Endodermal cell (in vitro differentiated cells): ENCODE data around the gene GPC3. TPM values are rescaled to one million over a fixed set of nuclear protein-coding genes. Genes with fewer than 3 reads are reported as not detected.
A peak's percentile ranks its signal among the peaks of the same experiment; 100 is the strongest.

Experiments
- DNase-seq: peaks from one replicate; pipeline ENCODE4 v3.0.0-alpha.2; 2017
- H3K27ac ChIP-seq: 2 replicates; pipeline ENCODE4 v1.5.1; 2013; ENCODE audit warnings: mild to moderate bottlenecking, low read depth, low read length, moderate library complexity
- H3K27me3 ChIP-seq: 2 replicates; pipeline ENCODE4 v1.6.1; 2013; ENCODE audit warnings: mild to moderate bottlenecking, low read length, moderate library complexity; ENCODE audit not compliant: insufficient read depth, control insufficient read depth, poor library complexity, severe bottlenecking
- H3K36me3 ChIP-seq: 2 replicates; pipeline ENCODE4 v1.7.0; 2013; ENCODE audit warnings: mild to moderate bottlenecking, low read length, moderate library complexity; ENCODE audit not compliant: control insufficient read depth, insufficient read depth
- H3K4me1 ChIP-seq: one replicate; pipeline ENCODE4 v1.7.0; 2013; ENCODE audit warnings: low read length; ENCODE audit not compliant: control insufficient read depth, insufficient read depth
- H3K4me3 ChIP-seq: 2 replicates; pipeline ENCODE4 v1.5.1; 2013; ENCODE audit warnings: mild to moderate bottlenecking, low read length, moderate library complexity
- H3K9ac ChIP-seq: 2 replicates; pipeline ENCODE4 v1.6.1; 2013; ENCODE audit warnings: mild to moderate bottlenecking, low read length, moderate library complexity; ENCODE audit not compliant: poor library complexity, severe bottlenecking; ENCODE audit errors: extremely low read depth
- H3K9me3 ChIP-seq: 2 replicates; pipeline ENCODE4 v1.6.1; 2013; ENCODE audit warnings: mild to moderate bottlenecking, low read length, moderate library complexity; ENCODE audit not compliant: control insufficient read depth
- H3K27ac Mint-ChIP-seq: 2 replicates; pipeline ENCODE4 v1.8.0; 2020; ENCODE audit warnings: mixed read lengths
- H3K27me3 Mint-ChIP-seq: 2 replicates; pipeline ENCODE4 v1.8.0; 2021; ENCODE audit warnings: mild to moderate bottlenecking, mixed read lengths; ENCODE audit not compliant: insufficient read depth
- H3K36me3 Mint-ChIP-seq: 2 replicates; pipeline ENCODE4 v1.8.0; 2020; ENCODE audit warnings: low read depth, mixed read lengths
- H3K4me1 Mint-ChIP-seq: 2 replicates; pipeline ENCODE4 v1.8.0; 2020; ENCODE audit warnings: mixed read lengths
- H3K4me3 Mint-ChIP-seq: 2 replicates; pipeline ENCODE4 v1.8.0; 2020; ENCODE audit warnings: mild to moderate bottlenecking, moderate library complexity, mixed read lengths
- H3K9me3 Mint-ChIP-seq: 2 replicates; pipeline ENCODE4 v1.8.0; 2020; ENCODE audit warnings: mild to moderate bottlenecking, mixed read lengths
- WGBS, 2 experiments: methylation state at CpG; one replicate each; pipeline versions ENCODE4 v1.1.5 to v1.1.7; 2013; ENCODE audit warnings: missing lambda C conversion rate in 2 of 2, mixed read lengths in 1 of 2; ENCODE audit not compliant: insufficient coverage in 1 of 2, insufficient read length in 1 of 2; 5-methylcytosine and 5-hydroxymethylcytosine counted together
- total RNA-seq, 2 donors: library from RNA; stranded (reverse); fragmentation: NEBNext Ultra II Directional in 1 of 2; extraction: Animal tissue kit (Norgen Biotek cat#: 25700) in 1 of 2; gene quantifications; 2 replicates in 1 of 2; 3 replicates in 1 of 2; pipeline ENCODE4 v1.2.1, GENCODE V29; 2021
- TF ChIP-seq, protein P1 (sequence below): fragments of 200-600 bp; sonication (generic); conservative IDR thresholded peaks from 2 replicates; pipeline ENCODE4 v1.5.0; 2021; ENCODE audit warnings: antibody characterized with exemption, mild to moderate bottlenecking

The GPC3 gene
- total RNA-seq, 2 donors from 2014 or later: 39.5 to 125 TPM

DNA sequence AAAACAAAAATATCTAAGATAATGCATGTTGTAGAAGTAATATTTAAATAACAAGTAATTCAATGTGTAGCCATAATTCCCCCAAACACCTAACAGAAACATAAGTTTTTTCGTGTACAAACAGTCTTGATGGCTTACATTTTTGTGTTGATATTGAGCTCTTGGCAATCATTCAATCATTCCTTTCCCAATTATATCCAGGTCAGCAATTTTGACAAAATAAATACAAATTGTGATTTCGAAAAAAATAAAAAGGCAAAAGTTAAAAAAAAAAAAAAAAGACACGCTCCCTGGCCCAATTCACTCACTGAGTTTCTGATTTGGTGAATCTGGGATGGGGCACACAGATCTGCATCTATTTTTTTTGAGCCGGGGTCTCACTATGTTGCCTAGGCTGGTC, 382.5 kb downstream of the GPC3 start:
- no peaks in the 10 kb centered on the region for H3K27me3 Mint-ChIP-seq
- TF ChIP-seq, protein P1, sequence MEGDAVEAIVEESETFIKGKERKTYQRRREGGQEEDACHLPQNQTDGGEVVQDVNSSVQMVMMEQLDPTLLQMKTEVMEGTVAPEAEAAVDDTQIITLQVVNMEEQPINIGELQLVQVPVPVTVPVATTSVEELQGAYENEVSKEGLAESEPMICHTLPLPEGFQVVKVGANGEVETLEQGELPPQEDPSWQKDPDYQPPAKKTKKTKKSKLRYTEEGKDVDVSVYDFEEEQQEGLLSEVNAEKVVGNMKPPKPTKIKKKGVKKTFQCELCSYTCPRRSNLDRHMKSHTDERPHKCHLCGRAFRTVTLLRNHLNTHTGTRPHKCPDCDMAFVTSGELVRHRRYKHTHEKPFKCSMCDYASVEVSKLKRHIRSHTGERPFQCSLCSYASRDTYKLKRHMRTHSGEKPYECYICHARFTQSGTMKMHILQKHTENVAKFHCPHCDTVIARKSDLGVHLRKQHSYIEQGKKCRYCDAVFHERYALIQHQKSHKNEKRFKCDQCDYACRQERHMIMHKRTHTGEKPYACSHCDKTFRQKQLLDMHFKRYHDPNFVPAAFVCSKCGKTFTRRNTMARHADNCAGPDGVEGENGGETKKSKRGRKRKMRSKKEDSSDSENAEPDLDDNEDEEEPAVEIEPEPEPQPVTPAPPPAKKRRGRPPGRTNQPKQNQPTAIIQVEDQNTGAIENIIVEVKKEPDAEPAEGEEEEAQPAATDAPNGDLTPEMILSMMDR: no peak

DNA sequence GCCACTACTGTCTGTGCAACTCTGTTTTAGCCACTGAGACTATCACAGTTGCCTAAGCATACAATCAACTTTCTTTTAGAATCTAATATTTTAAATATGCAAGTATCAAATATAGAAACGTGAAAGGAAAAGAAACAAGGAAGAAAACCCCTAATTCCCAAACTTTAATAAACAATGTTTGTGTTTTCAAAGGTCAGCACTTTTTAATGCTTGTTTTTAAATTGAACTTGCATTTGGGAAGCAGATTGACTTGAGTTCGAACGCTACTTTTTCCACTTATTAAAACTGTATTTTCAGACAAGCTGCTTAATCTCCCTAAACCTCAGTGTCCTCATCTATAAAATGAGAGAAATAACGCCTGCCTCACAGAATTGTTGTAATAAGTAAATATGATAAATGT, 384.3 kb downstream of the GPC3 start:
- DNase-seq: no peak
- Mint-ChIP-seq H3K27me3 (no peaks in the 10 kb centered on the region), H3K4me1 (peaks cover 14% of the 10 kb centered on the region), H3K4me3 (no peak overlapping the region), H3K27ac (no peak overlapping the region), H3K36me3 (peaks cover 4% of the 10 kb centered on the region), H3K9me3 (no peaks in the 10 kb centered on the region)
- Histone ChIP-seq H3K4me3 (no peak overlapping the region), H3K9me3 (no peaks in the 10 kb centered on the region), H3K27ac (no peak overlapping the region), H3K36me3 (no peaks in the 10 kb centered on the region), H3K27me3 (no peaks in the 10 kb centered on the region), H3K4me1 (no peaks in the 10 kb centered on the region), H3K9ac (no peak overlapping the region)
- no CpG with 5 or more reads among the region's 4 CpGs for WGBS, 2 experiments
- TF ChIP-seq, protein P1: no peak

More for the DNA sequence above, 382.5 kb downstream of the GPC3 start:
- WGBS, 2 experiments: 91% methylated on average over 3 of the region's 4 CpGs; no CpG with 5 or more reads in 1 of the 2 experiments
- H3K9me3 Mint-ChIP-seq: no peaks in the 10 kb centered on the region
- Histone ChIP-seq H3K27me3 (no peaks in the 10 kb centered on the region), H3K9me3 (no peaks in the 10 kb centered on the region), H3K4me1 (no peaks in the 10 kb centered on the region), H3K9ac (no peak overlapping the region), H3K27ac (no peak overlapping the region), H3K36me3 (no peaks in the 10 kb centered on the region), H3K4me3 (no peak overlapping the region)
- H3K4me3 Mint-ChIP-seq: no peak overlapping the region
- DNase-seq: no peak
- H3K27ac Mint-ChIP-seq: no peak overlapping the region
- H3K4me1 Mint-ChIP-seq: peaks cover 15% of the 10 kb centered on the region
- no peaks in the 10 kb centered on the region for H3K36me3 Mint-ChIP-seq

DNA sequence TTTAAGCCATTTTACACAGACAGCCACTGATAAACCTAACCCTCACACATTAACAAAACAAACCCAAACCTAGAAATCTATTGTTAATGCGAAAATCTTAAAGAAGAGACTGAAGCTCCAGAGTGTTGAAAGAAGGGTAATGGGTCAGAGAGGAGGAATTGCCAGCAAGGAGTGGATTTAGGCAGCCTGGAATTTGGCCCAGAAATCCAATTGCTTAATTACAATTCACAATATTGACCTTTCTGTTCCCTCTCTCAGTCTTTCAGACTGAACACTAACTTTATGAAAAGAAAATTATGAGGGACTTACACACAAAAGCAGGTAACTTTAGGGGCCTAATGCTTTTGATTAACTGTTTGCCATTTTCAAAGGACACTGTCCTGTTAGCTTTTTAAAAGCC, 384.9 kb downstream of the GPC3 start:
- Histone ChIP-seq H3K9me3 (no peaks in the 10 kb centered on the region), H3K27me3 (no peaks in the 10 kb centered on the region), H3K4me1 (no peaks in the 10 kb centered on the region), H3K9ac (no peak overlapping the region), H3K36me3 (no peaks in the 10 kb centered on the region), H3K27ac (no peak overlapping the region), H3K4me3 (no peak overlapping the region)
- Mint-ChIP-seq H3K4me1 (peaks cover 18% of the 10 kb centered on the region), H3K36me3 (peaks cover 7% of the 10 kb centered on the region), H3K4me3 (no peak overlapping the region), H3K9me3 (no peaks in the 10 kb centered on the region), H3K27me3 (no peaks in the 10 kb centered on the region), H3K27ac (peak overlapping the region; percentile 54)
- 80% methylated on average over 1 of the region's 1 CpG; no CpG with 5 or more reads in 1 of the 2 experiments for WGBS, 2 experiments
- no peak for DNase-seq
- TF ChIP-seq, protein P1: no peak
